Measurements from ENCODE around the gene SFMBT2.

SFMBT2 gene

GRCh38 chr10:7277867-7278266, 133.0 kb downstream of the SFMBT2 start:
- Histone ChIP-seq H3K4me3 (ENCODE audit: low read length in 2 of 2) (no peak overlapping the region), H3K27me3 (ENCODE audit: control insufficient read depth in 2 of 2, insufficient read depth in 2 of 2, low read length in 2 of 2) (no peaks in the 10 kb centered on the region), H3K27ac (ENCODE audit: low read depth in 2 of 2, low read length in 2 of 2) (no peak overlapping the region), H3K9ac (ENCODE audit: low read depth in 1 of 2, low read length in 2 of 2) (no peak overlapping the region), H3K4me1 (ENCODE audit: control insufficient read depth in 2 of 2, insufficient read depth in 2 of 2, low read length in 2 of 2) (no peaks in the 10 kb centered on the region), H3K36me3 (ENCODE audit: control insufficient read depth in 2 of 2, insufficient read depth in 2 of 2, low read length in 2 of 2) (no peaks in the 10 kb centered on the region), H3K9me3 (ENCODE audit: control insufficient read depth in 2 of 2, low read length in 2 of 2) (no peaks in the 10 kb centered on the region)

- no peaks in the 10 kb centered on the region for H3K4me1 ChIP-seq (ENCODE audit: control insufficient read depth in 2 of 2, insufficient read depth in 2 of 2, low read length in 2 of 2)
- no peak overlapping the region for H3K27ac ChIP-seq (ENCODE audit: low read depth in 2 of 2, low read length in 2 of 2)
- H3K9ac ChIP-seq (ENCODE audit: low read depth in 1 of 2, low read length in 2 of 2), result no peak overlapping the region
- no peaks in the 10 kb centered on the region for H3K27me3 ChIP-seq (ENCODE audit: control insufficient read depth in 2 of 2, insufficient read depth in 2 of 2, low read length in 2 of 2)
- no peaks in the 10 kb centered on the region for H3K36me3 ChIP-seq (ENCODE audit: control insufficient read depth in 2 of 2, insufficient read depth in 2 of 2, low read length in 2 of 2)
- no peaks in the 10 kb centered on the region for H3K9me3 ChIP-seq (ENCODE audit: control insufficient read depth in 2 of 2, low read length in 2 of 2)
- H3K4me3 ChIP-seq (ENCODE audit: low read length in 2 of 2), result no peak overlapping the region
Observed at GRCh38 chr10:7277432-7277831, 133.4 kb downstream of the SFMBT2 start.

DNA sequence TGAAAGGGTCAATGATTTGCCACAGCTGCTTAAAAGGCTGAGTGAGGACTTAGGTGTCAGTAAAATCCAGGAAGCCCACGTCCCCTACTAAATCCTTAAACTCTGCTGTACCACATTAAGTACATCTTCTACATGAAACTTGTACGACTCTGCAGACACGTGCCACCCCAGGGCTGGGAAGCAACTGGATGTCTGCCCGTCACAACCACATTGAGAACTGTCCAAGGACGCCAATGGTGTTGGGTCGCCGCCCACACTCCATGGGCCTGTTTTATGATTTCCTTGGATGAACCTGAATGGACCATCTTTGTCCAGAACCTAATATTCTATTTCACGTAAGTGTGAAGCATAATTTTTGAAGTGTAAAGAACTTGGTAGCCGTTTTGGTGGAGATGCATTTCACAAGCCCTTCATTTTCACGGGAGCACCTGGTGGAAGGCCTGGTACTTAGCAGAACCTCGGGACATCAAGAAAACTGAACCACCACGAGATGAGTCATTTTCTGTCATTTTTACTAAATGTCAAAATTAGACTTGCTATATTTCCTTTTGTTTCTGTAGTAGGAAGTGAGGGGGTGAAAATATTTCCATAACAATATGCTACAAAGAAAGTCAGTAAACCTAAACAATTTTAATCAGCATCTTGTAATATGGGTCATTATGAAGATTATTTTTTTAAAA, 134.9 kb downstream of the SFMBT2 start:
- Histone ChIP-seq H3K27ac (ENCODE audit: low read depth in 2 of 2, low read length in 2 of 2) (no peak overlapping the region), H3K27me3 (ENCODE audit: control insufficient read depth in 2 of 2, insufficient read depth in 2 of 2, low read length in 2 of 2) (no peaks in the 10 kb centered on the region), H3K36me3 (ENCODE audit: control insufficient read depth in 2 of 2, insufficient read depth in 2 of 2, low read length in 2 of 2) (no peaks in the 10 kb centered on the region), H3K9ac (ENCODE audit: low read depth in 1 of 2, low read length in 2 of 2) (no peak overlapping the region), H3K9me3 (ENCODE audit: control insufficient read depth in 2 of 2, low read length in 2 of 2) (no peaks in the 10 kb centered on the region), H3K4me3 (ENCODE audit: low read length in 2 of 2) (no peak overlapping the region), H3K4me1 (ENCODE audit: control insufficient read depth in 2 of 2, insufficient read depth in 2 of 2, low read length in 2 of 2) (no peaks in the 10 kb centered on the region)

DNA sequence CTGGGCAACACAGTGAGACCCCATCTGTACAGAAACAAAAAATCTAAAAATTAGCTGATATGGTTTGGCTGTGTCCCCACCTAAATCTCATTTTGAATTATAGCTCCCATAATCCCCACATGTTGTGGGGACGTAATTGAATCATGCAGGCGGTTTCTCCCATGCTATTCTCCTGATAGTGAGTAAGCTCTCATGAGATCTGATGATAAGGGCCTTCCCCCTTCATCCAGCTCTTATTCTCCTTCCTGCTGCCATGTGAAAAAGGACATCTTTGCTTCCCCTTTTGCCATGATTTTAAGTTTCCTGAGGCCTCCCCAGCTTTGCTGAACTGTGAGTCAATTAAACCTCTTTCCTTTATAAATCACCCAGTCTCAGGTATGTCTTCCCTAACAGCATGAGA, 136.5 kb downstream of the SFMBT2 start:
- Histone ChIP-seq H3K9me3 (ENCODE audit: control insufficient read depth in 2 of 2, low read length in 2 of 2) (no peaks in the 10 kb centered on the region), H3K4me3 (ENCODE audit: low read length in 2 of 2) (no peak overlapping the region), H3K36me3 (ENCODE audit: control insufficient read depth in 2 of 2, insufficient read depth in 2 of 2, low read length in 2 of 2) (no peaks in the 10 kb centered on the region), H3K27ac (ENCODE audit: low read depth in 2 of 2, low read length in 2 of 2) (no peak overlapping the region), H3K9ac (ENCODE audit: low read depth in 1 of 2, low read length in 2 of 2) (no peak overlapping the region), H3K27me3 (ENCODE audit: control insufficient read depth in 2 of 2, insufficient read depth in 2 of 2, low read length in 2 of 2) (no peaks in the 10 kb centered on the region), H3K4me1 (ENCODE audit: control insufficient read depth in 2 of 2, insufficient read depth in 2 of 2, low read length in 2 of 2) (no peaks in the 10 kb centered on the region)

GRCh38 chr10:7272008-7272407, 138.8 kb downstream of the SFMBT2 start:
- H3K36me3 ChIP-seq (ENCODE audit: control insufficient read depth in 2 of 2, insufficient read depth in 2 of 2, low read length in 2 of 2), result no peaks in the 10 kb centered on the region
- no peaks in the 10 kb centered on the region for H3K9me3 ChIP-seq (ENCODE audit: control insufficient read depth in 2 of 2, low read length in 2 of 2)
- no peaks in the 10 kb centered on the region for H3K27me3 ChIP-seq (ENCODE audit: control insufficient read depth in 2 of 2, insufficient read depth in 2 of 2, low read length in 2 of 2)
- H3K27ac ChIP-seq (ENCODE audit: low read depth in 2 of 2, low read length in 2 of 2), result no peak overlapping the region
- H3K4me3 ChIP-seq (ENCODE audit: low read length in 2 of 2), result no peak overlapping the region
- no peak overlapping the region for H3K9ac ChIP-seq (ENCODE audit: low read depth in 1 of 2, low read length in 2 of 2)
- no peaks in the 10 kb centered on the region for H3K4me1 ChIP-seq (ENCODE audit: control insufficient read depth in 2 of 2, insufficient read depth in 2 of 2, low read length in 2 of 2)

GRCh38 chr10:7269988-7270387, 140.8 kb downstream of the SFMBT2 start:
- H3K9me3 ChIP-seq (ENCODE audit: control insufficient read depth in 2 of 2, low read length in 2 of 2), result no peaks in the 10 kb centered on the region
- no peak overlapping the region for H3K4me3 ChIP-seq (ENCODE audit: low read length in 2 of 2)
- H3K36me3 ChIP-seq (ENCODE audit: control insufficient read depth in 2 of 2, insufficient read depth in 2 of 2, low read length in 2 of 2), result no peaks in the 10 kb centered on the region
- H3K27me3 ChIP-seq (ENCODE audit: control insufficient read depth in 2 of 2, insufficient read depth in 2 of 2, low read length in 2 of 2), result no peaks in the 10 kb centered on the region
- H3K9ac ChIP-seq (ENCODE audit: low read depth in 1 of 2, low read length in 2 of 2), result no peak overlapping the region
- no peaks in the 10 kb centered on the region for H3K4me1 ChIP-seq (ENCODE audit: control insufficient read depth in 2 of 2, insufficient read depth in 2 of 2, low read length in 2 of 2)
- H3K27ac ChIP-seq (ENCODE audit: low read depth in 2 of 2, low read length in 2 of 2), result no peak overlapping the region

GRCh38 chr10:7267142-7267541, 143.7 kb downstream of the SFMBT2 start:
- no peak overlapping the region for H3K27ac ChIP-seq (ENCODE audit: low read depth in 2 of 2, low read length in 2 of 2)
- no peaks in the 10 kb centered on the region for H3K9me3 ChIP-seq (ENCODE audit: control insufficient read depth in 2 of 2, low read length in 2 of 2)
- no peak overlapping the region for H3K4me3 ChIP-seq (ENCODE audit: low read length in 2 of 2)
- H3K36me3 ChIP-seq (ENCODE audit: control insufficient read depth in 2 of 2, insufficient read depth in 2 of 2, low read length in 2 of 2), result no peaks in the 10 kb centered on the region
- H3K27me3 ChIP-seq (ENCODE audit: control insufficient read depth in 2 of 2, insufficient read depth in 2 of 2, low read length in 2 of 2), result no peaks in the 10 kb centered on the region
- H3K9ac ChIP-seq (ENCODE audit: low read depth in 1 of 2, low read length in 2 of 2), result no peak overlapping the region
- peaks cover 0 to 2% of the 10 kb centered on the region in 2 donors for H3K4me1 ChIP-seq (ENCODE audit: control insufficient read depth in 2 of 2, insufficient read depth in 2 of 2, low read length in 2 of 2)

- H3K36me3 ChIP-seq (ENCODE audit: control insufficient read depth in 2 of 2, insufficient read depth in 2 of 2, low read length in 2 of 2), result no peaks in the 10 kb centered on the region
- H3K4me1 ChIP-seq (ENCODE audit: control insufficient read depth in 2 of 2, insufficient read depth in 2 of 2, low read length in 2 of 2), result peaks cover 0 to 2% of the 10 kb centered on the region in 2 donors
- no peaks in the 10 kb centered on the region for H3K27me3 ChIP-seq (ENCODE audit: control insufficient read depth in 2 of 2, insufficient read depth in 2 of 2, low read length in 2 of 2)
- H3K27ac ChIP-seq (ENCODE audit: low read depth in 2 of 2, low read length in 2 of 2), result no peak overlapping the region
- no peak overlapping the region for H3K9ac ChIP-seq (ENCODE audit: low read depth in 1 of 2, low read length in 2 of 2)
- no peak overlapping the region for H3K4me3 ChIP-seq (ENCODE audit: low read length in 2 of 2)
- no peaks in the 10 kb centered on the region for H3K9me3 ChIP-seq (ENCODE audit: control insufficient read depth in 2 of 2, low read length in 2 of 2)
Observed at GRCh38 chr10:7265396-7266123, 145.3 kb downstream of the SFMBT2 start.

GRCh38 chr10:7264313-7264756, 146.5 kb downstream of the SFMBT2 start:
- H3K4me3 ChIP-seq (ENCODE audit: low read length in 2 of 2), result no peak overlapping the region

DNA sequence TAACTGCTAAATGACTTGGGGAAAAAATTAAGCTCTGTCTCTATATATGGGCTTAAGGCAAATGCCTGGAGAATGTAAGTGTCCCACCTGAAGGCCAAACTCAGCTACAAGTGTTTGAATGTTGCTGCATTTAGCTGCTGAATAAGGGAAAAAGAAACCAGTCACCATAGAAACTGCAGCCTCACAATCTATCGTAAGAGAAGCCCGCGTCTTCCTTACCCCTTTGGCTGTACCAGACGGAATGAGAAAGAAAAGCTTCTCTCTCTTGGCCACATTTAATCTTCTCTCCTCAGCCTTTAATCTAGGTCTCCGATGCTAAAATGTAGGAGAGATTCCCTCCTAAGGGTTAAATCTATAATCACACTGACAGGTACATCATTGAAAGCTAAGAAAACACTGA, 147.2 kb downstream of the SFMBT2 start:
- peaks cover 2 to 3% of the 10 kb centered on the region in 2 donors for H3K4me1 ChIP-seq (ENCODE audit: control insufficient read depth in 2 of 2, insufficient read depth in 2 of 2, low read length in 2 of 2)
- no peaks in the 10 kb centered on the region for H3K27me3 ChIP-seq (ENCODE audit: control insufficient read depth in 2 of 2, insufficient read depth in 2 of 2, low read length in 2 of 2)
- H3K36me3 ChIP-seq (ENCODE audit: control insufficient read depth in 2 of 2, insufficient read depth in 2 of 2, low read length in 2 of 2), result no peaks in the 10 kb centered on the region
- H3K9ac ChIP-seq (ENCODE audit: low read depth in 1 of 2, low read length in 2 of 2), result no peak overlapping the region
- H3K9me3 ChIP-seq (ENCODE audit: control insufficient read depth in 2 of 2, low read length in 2 of 2), result no peaks in the 10 kb centered on the region
- no peak overlapping the region for H3K4me3 ChIP-seq (ENCODE audit: low read length in 2 of 2)
- no peak overlapping the region for H3K27ac ChIP-seq (ENCODE audit: low read depth in 2 of 2, low read length in 2 of 2)

More at GRCh38 chr10:7264313-7264756, 146.5 kb downstream of the SFMBT2 start:
- H3K27ac ChIP-seq (ENCODE audit: low read depth in 2 of 2, low read length in 2 of 2), result no peak overlapping the region
- H3K36me3 ChIP-seq (ENCODE audit: control insufficient read depth in 2 of 2, insufficient read depth in 2 of 2, low read length in 2 of 2), result no peaks in the 10 kb centered on the region
- no peaks in the 10 kb centered on the region for H3K27me3 ChIP-seq (ENCODE audit: control insufficient read depth in 2 of 2, insufficient read depth in 2 of 2, low read length in 2 of 2)
- H3K9me3 ChIP-seq (ENCODE audit: control insufficient read depth in 2 of 2, low read length in 2 of 2), result no peaks in the 10 kb centered on the region
- peaks cover 2 to 3% of the 10 kb centered on the region in 2 donors for H3K4me1 ChIP-seq (ENCODE audit: control insufficient read depth in 2 of 2, insufficient read depth in 2 of 2, low read length in 2 of 2)
- no peak overlapping the region for H3K9ac ChIP-seq (ENCODE audit: low read depth in 1 of 2, low read length in 2 of 2)
